ENCODE results near the gene NADK.

DNA sequence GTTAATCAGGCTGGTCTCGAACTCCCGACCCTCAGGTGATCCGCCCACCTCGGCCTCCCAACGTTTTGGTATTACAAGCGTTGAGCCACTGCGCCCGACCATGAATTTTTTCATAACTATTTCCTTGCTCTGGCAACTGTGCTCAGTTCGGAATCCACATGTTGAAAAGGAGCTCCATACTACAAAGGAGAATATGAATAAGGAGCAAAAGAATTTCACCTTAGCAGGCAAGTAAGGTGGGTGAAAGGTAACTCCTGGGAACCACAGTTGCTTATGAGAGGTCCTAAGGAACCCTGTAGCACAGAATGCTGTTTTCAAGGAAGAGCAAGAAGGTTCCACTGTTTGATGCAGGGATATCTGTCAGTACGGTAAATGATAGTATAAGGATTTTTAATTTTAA, 29.9 kb upstream of the NADK start:
- TF ChIP-seq, protein P1, sequence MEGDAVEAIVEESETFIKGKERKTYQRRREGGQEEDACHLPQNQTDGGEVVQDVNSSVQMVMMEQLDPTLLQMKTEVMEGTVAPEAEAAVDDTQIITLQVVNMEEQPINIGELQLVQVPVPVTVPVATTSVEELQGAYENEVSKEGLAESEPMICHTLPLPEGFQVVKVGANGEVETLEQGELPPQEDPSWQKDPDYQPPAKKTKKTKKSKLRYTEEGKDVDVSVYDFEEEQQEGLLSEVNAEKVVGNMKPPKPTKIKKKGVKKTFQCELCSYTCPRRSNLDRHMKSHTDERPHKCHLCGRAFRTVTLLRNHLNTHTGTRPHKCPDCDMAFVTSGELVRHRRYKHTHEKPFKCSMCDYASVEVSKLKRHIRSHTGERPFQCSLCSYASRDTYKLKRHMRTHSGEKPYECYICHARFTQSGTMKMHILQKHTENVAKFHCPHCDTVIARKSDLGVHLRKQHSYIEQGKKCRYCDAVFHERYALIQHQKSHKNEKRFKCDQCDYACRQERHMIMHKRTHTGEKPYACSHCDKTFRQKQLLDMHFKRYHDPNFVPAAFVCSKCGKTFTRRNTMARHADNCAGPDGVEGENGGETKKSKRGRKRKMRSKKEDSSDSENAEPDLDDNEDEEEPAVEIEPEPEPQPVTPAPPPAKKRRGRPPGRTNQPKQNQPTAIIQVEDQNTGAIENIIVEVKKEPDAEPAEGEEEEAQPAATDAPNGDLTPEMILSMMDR (IDR thresholded peaks at IDR 0.05) = no peak
- TF ChIP-seq POLR2AphosphoS5 (IDR thresholded peaks at IDR 0.05; ENCODE audit: insufficient read depth in 1 of 2, low read depth in 1 of 2) = no peak

Data from vagina (tissue), 2 donors.